GM12891 (cell line): ENCODE results near the gene LHFPL2.
"Not testable (repeated sequence)": the region's sequence is repeated elsewhere in the genome, so short reads cannot be mapped to it uniquely, and the experiment has no call there.

Experiments used
- DNase-seq: peaks from one replicate; pipeline ENCODE4 v3.0.0; 2011; ENCODE audit warnings: low spot score; ENCODE audit not compliant: insufficient read length
- FAIRE-seq: peaks from 2 replicates; lab custom pipeline; 2011; peaks lifted over from hg19 to GRCh38; lab: Jason Lieb, UNC
- PAX5 ChIP-seq: IDR thresholded peaks from 2 replicates; pipeline ENCODE4 v1.6.1; 2011; ENCODE audit warnings: low read length, moderate library complexity, mild to moderate bottlenecking; ENCODE audit not compliant: insufficient read depth, severe bottlenecking
- POLR2A ChIP-seq: IDR thresholded peaks from 2 replicates; pipeline ENCODE4 v1.6.1; 2011; ENCODE audit warnings: low read depth, low read length, control low read depth
- POLR2AphosphoS5 ChIP-seq: IDR thresholded peaks from 2 replicates; pipeline ENCODE4 v1.6.1; 2011; ENCODE audit warnings: low read depth, low read length, control low read depth
- POU2F2 ChIP-seq: IDR thresholded peaks from 2 replicates; pipeline ENCODE4 v1.6.1; 2011; ENCODE audit warnings: low read depth, mild to moderate bottlenecking, control low read depth, low read length, moderate library complexity
- SPI1 ChIP-seq: IDR thresholded peaks from 2 replicates; pipeline ENCODE4 v1.6.1; 2011; ENCODE audit warnings: low read depth, low read length, control low read depth
- TAF1 ChIP-seq: IDR thresholded peaks from 2 replicates; pipeline ENCODE4 v1.6.1; 2011; ENCODE audit warnings: low read depth, low read length, control low read depth

LHFPL2 gene

GRCh38 chr5:78622302-78622971, 26.1 kb downstream of the LHFPL2 start:
- DNase-seq, result no peak
- TF ChIP-seq POLR2A (no peak), POLR2AphosphoS5 (no peak), POU2F2 (no peak), PAX5 (no peak), TAF1 (no peak), SPI1 (no peak)
- FAIRE-seq, result no peak

GRCh38 chr5:78621291-78621738, 27.3 kb downstream of the LHFPL2 start:
- FAIRE-seq (peak; percentile 5), DNase-seq (no peak)
- TF ChIP-seq TAF1 (no peak), SPI1 (no peak), POU2F2 (no peak), POLR2A (no peak), POLR2AphosphoS5 (no peak), PAX5 (no peak)

- not testable (repeated sequence) for FAIRE-seq, DNase-seq
Measured at GRCh38 chr5:78620119-78620518, 28.5 kb downstream of the LHFPL2 start.

- FAIRE-seq, result no peak
- no peak for DNase-seq
- TF ChIP-seq SPI1 (no peak), TAF1 (no peak), POU2F2 (no peak), PAX5 (no peak), POLR2A (no peak), POLR2AphosphoS5 (no peak)
Measured at GRCh38 chr5:78618303-78618702, 30.3 kb downstream of the LHFPL2 start.

GRCh38 chr5:78615697-78616096, 32.9 kb downstream of the LHFPL2 start:
- TF ChIP-seq POU2F2, result no peak
- TF ChIP-seq PAX5, result no peak
- TF ChIP-seq TAF1, result no peak
- no peak for TF ChIP-seq SPI1
- TF ChIP-seq POLR2AphosphoS5, result no peak
- no peak for TF ChIP-seq POLR2A
- FAIRE-seq (no peak), DNase-seq (no peak)

GRCh38 chr5:78614816-78615215, 33.8 kb downstream of the LHFPL2 start:
- TF ChIP-seq POLR2A, result no peak
- TF ChIP-seq TAF1, result no peak
- no peak for TF ChIP-seq SPI1
- no peak for TF ChIP-seq POLR2AphosphoS5
- no peak for TF ChIP-seq PAX5
- no peak for TF ChIP-seq POU2F2

GRCh38 chr5:78613756-78614155, 34.8 kb downstream of the LHFPL2 start:
- no peak for TF ChIP-seq TAF1
- no peak for TF ChIP-seq PAX5
- TF ChIP-seq POU2F2, result no peak
- TF ChIP-seq SPI1, result no peak
- TF ChIP-seq POLR2AphosphoS5, result no peak
- TF ChIP-seq POLR2A, result no peak
- DNase-seq (no peak), FAIRE-seq (no peak)

More at GRCh38 chr5:78614816-78615215, 33.8 kb downstream of the LHFPL2 start:
- DNase-seq (no peak), FAIRE-seq (no peak)

- TF ChIP-seq SPI1, result no peak
- TF ChIP-seq POLR2AphosphoS5, result no peak
- no peak for TF ChIP-seq PAX5
- no peak for TF ChIP-seq POU2F2
- TF ChIP-seq TAF1, result no peak
- no peak for TF ChIP-seq POLR2A
- no peak for FAIRE-seq
- DNase-seq, result no peak
Measured at GRCh38 chr5:78613151-78613533, 35.4 kb downstream of the LHFPL2 start.

GRCh38 chr5:78612227-78613150, 36.1 kb downstream of the LHFPL2 start:
- no peak for FAIRE-seq
- DNase-seq, result no peak
- TF ChIP-seq PAX5 (no peak), POLR2A (no peak), TAF1 (no peak), POU2F2 (no peak), POLR2AphosphoS5 (no peak), SPI1 (no peak)

GRCh38 chr5:78611126-78611605, 37.4 kb downstream of the LHFPL2 start:
- TF ChIP-seq POLR2A (no peak), SPI1 (no peak), POU2F2 (no peak), PAX5 (no peak), POLR2AphosphoS5 (no peak), TAF1 (no peak)
- DNase-seq (no peak), FAIRE-seq (no peak)
